ENCODE measurements around the gene THSD8.

Gene THSD8

DNA sequence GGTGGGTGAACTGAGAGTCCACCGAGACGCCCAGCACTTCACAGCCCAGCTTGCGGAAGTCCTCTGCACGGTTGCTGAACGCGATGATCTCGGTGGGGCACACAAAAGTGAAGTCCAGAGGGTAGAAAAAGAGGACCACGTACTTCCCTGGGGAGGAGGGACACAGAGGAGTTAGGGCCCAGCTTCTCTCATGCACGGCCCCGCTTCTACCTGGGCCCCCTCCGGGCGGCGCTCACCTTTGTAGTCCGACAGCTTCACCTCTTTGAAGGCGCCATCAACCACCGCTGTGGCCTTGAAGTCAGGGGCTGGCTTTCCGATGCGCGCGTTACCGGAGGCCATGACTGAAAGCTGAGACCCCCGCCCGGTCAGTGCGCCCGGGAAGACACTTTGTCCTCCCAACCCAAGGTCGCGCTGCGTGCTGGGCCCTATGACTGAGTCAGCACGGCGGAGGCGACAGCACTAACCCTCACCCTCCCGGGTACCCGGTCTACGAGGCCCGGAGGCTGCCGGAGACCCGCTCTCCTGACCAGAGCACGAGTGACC is 875 bp upstream of the THSD8 start:
- TF ChIP-seq, protein P1, sequence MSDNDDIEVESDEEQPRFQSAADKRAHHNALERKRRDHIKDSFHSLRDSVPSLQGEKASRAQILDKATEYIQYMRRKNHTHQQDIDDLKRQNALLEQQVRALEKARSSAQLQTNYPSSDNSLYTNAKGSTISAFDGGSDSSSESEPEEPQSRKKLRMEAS (IDR thresholded peaks at IDR 0.05), result no peak
- TF ChIP-seq TCF12 (IDR thresholded peaks at IDR 0.05; ENCODE audit: low read depth) (no peak), ZBTB7A (IDR thresholded peaks at IDR 0.05; ENCODE audit: low read depth) (no peak), CREB1 (IDR thresholded peaks at IDR 0.05; ENCODE audit: low read depth) (no peak)

DNA sequence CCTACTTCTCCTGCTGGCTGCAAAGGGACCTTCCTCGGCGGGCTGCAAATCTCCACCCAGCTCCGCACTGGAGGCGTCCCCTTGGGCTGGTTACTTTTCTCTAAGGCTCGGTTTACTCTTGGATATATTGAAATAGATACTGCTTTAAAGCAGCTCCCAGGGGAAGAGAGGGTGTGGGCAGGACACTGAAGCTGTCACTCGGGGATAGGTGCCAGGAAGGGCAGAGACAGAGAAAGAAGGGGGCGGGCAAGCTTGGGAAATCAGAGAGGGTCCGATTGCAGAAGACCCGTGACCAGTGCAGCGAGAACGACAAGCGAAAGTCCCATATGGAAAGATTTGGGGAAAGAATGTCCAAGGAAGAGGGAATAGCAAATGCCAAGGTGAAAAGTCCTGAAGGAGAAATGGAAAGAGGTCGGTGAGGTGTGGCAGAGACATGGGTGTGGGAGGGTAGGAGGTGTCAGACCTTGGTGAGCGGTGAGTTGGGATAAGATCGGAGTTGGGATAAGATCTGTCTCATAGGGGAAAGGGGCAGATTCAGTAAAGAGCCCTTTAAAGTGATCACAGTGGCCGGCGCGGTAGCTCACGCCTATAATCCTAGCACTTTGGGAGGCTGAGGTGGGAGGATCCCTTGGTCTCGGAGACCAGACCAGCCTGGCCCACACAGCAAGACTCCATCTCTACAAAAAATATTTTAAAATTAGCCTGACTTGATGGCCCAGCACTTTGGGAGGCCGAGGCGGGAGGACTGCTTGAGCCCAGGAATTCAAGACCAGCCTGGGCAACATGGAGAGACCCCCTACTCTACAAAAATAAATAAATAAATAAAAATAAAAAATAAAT is 618 bp downstream of the THSD8 start:
- no peak for TF ChIP-seq EGR1 (IDR thresholded peaks at IDR 0.05)
- TF ChIP-seq REST (IDR thresholded peaks at IDR 0.05; ENCODE audit: low read depth), result no peak
- no peak for TF ChIP-seq RAD21 (IDR thresholded peaks at IDR 0.05; ENCODE audit: low read depth)
- 0 out of 2 replicates have a peak, but pooled peaks have one; percentile 1 for TF ChIP-seq TEAD4 (IDR thresholded peaks at IDR 0.05)
- no peak for TF ChIP-seq CREB1 (IDR thresholded peaks at IDR 0.05; ENCODE audit: low read depth)

DNA sequence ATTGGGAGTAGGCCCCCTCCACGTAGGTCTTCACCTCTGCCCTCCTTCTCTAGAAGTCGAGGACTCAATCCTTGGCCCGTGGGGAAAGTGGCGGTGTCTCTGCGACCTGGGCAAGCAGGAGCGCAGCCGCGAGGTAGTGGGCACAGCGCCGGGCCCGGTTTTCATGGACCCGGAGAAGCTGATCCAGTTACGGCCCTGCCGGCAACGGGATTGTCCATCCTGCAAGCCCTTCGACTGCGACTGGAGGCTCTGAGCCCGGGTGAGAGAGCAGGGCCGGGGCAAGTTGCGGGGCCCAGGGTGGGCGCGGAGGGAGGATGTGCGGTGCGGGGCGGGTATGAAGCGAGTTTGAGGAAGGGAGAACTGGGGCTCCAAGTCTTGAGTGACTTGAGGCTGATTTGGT is 2.2 kb downstream of the THSD8 start:
- TF ChIP-seq REST (IDR thresholded peaks at IDR 0.05; ENCODE audit: low read depth), result no peak
- no peak for TF ChIP-seq TCF12 (IDR thresholded peaks at IDR 0.05; ENCODE audit: low read depth)
- TF ChIP-seq NFIC (IDR thresholded peaks at IDR 0.05), result no peak
- TF ChIP-seq USF1 (IDR thresholded peaks at IDR 0.05), result no peak
- no peak for TF ChIP-seq TAF1 (IDR thresholded peaks at IDR 0.05; ENCODE audit: low read depth)
- TF ChIP-seq CEBPB (IDR thresholded peaks at IDR 0.05), result no peak
- TF ChIP-seq CREB1 (IDR thresholded peaks at IDR 0.05; ENCODE audit: low read depth), result no peak
- TF ChIP-seq TEAD4 (IDR thresholded peaks at IDR 0.05), result no peak
- no peak for TF ChIP-seq EP300 (IDR thresholded peaks at IDR 0.05; ENCODE audit: borderline replicate concordance)
- TF ChIP-seq RAD21 (IDR thresholded peaks at IDR 0.05; ENCODE audit: low read depth), result no peak
- TF ChIP-seq FOXM1 (IDR thresholded peaks at IDR 0.05; ENCODE audit: borderline replicate concordance, low read depth), result no peak
- TF ChIP-seq ZBTB7A (IDR thresholded peaks at IDR 0.05; ENCODE audit: low read depth), result no peak
- TF ChIP-seq EGR1 (IDR thresholded peaks at IDR 0.05), result no peak
- TF ChIP-seq YY1 (IDR thresholded peaks at IDR 0.05; ENCODE audit: low read depth), result no peak
- TF ChIP-seq, protein P1 (IDR thresholded peaks at IDR 0.05), result no peak

- TF ChIP-seq RAD21 (IDR thresholded peaks at IDR 0.05; ENCODE audit: low read depth) (no peak), TCF12 (IDR thresholded peaks at IDR 0.05; ENCODE audit: low read depth) (0 out of 2 replicates have a peak, but pooled peaks have one; percentile 60), FOXM1 (IDR thresholded peaks at IDR 0.05; ENCODE audit: borderline replicate concordance, low read depth) (peak; percentile 53; the same call in 1 of the 2 replicates), EGR1 (IDR thresholded peaks at IDR 0.05) (no peak), TAF1 (IDR thresholded peaks at IDR 0.05; ENCODE audit: low read depth) (peak; percentile 75), YY1 (IDR thresholded peaks at IDR 0.05; ENCODE audit: low read depth) (peak; percentile 89), CREB1 (IDR thresholded peaks at IDR 0.05; ENCODE audit: low read depth) (peak; percentile 75), TEAD4 (IDR thresholded peaks at IDR 0.05) (0 out of 2 replicates have a peak, but pooled peaks have one; percentile 5)
- TF ChIP-seq, protein P1 (IDR thresholded peaks at IDR 0.05), result peak; percentile 97
Observed at GRCh38 chr19:12806242-12807081, 4.6 kb downstream of the THSD8 start, which contains the start of gene RNASEH2A. RNASEH2A (plus strand) TSS chr19:12806584; CDS start chr19:12806674, 90 bp downstream.

DNA sequence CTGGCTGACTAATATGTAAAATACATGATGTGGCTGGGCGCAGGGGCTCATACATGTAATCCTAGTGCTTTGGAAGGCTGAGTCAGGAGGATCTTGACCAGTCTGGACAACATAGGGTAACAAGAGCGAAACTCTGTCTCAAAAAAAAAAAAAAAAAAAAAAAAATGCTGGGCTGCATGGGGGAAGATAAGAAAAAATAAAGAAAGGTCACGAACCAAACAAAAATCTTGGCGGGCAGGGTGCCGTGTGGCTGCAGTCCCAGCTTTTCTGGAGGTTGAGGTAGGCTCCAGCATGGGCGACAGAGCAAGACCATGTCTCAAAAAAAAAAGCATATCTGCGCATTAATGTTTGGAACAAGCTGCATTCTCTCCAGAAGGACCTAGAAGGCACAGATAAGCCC is 13.2 kb downstream of the THSD8 start:
- no peak for TF ChIP-seq USF1 (IDR thresholded peaks at IDR 0.05)
- TF ChIP-seq CEBPB (IDR thresholded peaks at IDR 0.05), result no peak
- TF ChIP-seq RAD21 (IDR thresholded peaks at IDR 0.05; ENCODE audit: low read depth), result no peak
- TF ChIP-seq ZBTB7A (IDR thresholded peaks at IDR 0.05; ENCODE audit: low read depth), result no peak
